NB4 (cell line): ENCODE data around the gene KNL1.
A peak's percentile ranks its signal among the peaks of the same experiment; 100 is the strongest.

Experiments used
- MYC ChIP-seq: IDR thresholded peaks from 2 replicates; pipeline ENCODE4 v1.6.1; 2011; ENCODE audit warnings: low read depth, low read length
- POLR2A ChIP-seq: IDR thresholded peaks from 2 replicates; pipeline ENCODE4 v1.6.1; 2011; ENCODE audit warnings: mild to moderate bottlenecking; ENCODE audit not compliant: insufficient read length; ENCODE audit errors: extremely low read depth
- TF ChIP-seq, protein P1 (sequence below): IDR thresholded peaks from one replicate; pipeline ENCODE4 v1.5.1; 2012; ENCODE audit warnings: low read depth, low read length
- TF ChIP-seq, protein P2 (sequence below): IDR thresholded peaks from 2 replicates; pipeline ENCODE4 v1.6.1; 2011; ENCODE audit warnings: low read depth, low read length

DNA sequence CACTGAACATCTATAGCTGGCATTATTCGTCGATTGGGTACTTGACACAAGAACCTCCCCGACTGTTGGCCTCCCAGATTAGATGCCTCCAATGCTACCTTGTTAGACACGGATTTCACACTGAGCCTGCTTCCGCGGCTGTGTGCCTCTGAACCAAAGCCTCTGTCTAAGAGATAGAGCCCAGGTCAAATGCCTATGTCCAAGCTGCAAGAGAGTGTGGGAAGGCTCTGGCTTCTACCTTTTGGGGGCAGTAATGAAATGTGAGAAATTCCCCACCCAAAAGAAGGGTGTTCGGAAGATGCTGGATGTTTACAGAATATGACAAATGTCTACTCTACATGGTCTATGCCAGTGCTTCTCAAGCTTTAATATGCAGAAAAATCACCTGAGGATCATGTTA is 26.9 kb upstream of the KNL1 start:
- TF ChIP-seq MYC: 0 out of 2 replicates have a peak, but pooled peaks have one; percentile 20
- TF ChIP-seq, protein P1, sequence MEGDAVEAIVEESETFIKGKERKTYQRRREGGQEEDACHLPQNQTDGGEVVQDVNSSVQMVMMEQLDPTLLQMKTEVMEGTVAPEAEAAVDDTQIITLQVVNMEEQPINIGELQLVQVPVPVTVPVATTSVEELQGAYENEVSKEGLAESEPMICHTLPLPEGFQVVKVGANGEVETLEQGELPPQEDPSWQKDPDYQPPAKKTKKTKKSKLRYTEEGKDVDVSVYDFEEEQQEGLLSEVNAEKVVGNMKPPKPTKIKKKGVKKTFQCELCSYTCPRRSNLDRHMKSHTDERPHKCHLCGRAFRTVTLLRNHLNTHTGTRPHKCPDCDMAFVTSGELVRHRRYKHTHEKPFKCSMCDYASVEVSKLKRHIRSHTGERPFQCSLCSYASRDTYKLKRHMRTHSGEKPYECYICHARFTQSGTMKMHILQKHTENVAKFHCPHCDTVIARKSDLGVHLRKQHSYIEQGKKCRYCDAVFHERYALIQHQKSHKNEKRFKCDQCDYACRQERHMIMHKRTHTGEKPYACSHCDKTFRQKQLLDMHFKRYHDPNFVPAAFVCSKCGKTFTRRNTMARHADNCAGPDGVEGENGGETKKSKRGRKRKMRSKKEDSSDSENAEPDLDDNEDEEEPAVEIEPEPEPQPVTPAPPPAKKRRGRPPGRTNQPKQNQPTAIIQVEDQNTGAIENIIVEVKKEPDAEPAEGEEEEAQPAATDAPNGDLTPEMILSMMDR: peak; percentile 52
- TF ChIP-seq POLR2A: no peak
- TF ChIP-seq, protein P2, sequence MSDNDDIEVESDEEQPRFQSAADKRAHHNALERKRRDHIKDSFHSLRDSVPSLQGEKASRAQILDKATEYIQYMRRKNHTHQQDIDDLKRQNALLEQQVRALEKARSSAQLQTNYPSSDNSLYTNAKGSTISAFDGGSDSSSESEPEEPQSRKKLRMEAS: no peak
